NCI-H2029 (cell line): ENCODE results near the gene TTC13.

ENCODE experiments used
- DNase-seq: peaks from one replicate; lab custom pipeline; 2025; lab: John Stamatoyannopoulos, UW

The TTC13 gene

GRCh38 chr1:230943048-230943593, 35.5 kb downstream of the TTC13 start:
- DNase-seq = no peak

DNA sequence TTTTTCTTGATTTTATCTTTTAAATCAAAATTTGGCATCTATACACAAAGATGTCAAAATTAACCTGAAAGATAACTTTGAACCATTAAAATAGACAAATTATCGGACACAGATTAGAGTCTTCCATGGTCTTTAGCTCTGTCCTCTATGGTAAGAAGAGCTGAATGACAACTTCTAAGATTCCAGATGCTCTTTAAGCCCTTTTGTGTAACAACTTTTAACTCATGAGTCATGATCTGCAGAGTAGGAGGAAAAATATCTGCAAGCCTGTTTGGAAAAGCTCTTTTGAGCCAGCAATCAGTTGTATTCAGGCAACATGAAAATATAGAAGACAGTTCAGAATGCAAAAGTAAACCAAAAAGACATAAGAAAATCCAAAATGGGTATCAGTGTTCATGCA, 37.8 kb downstream of the TTC13 start:
- DNase-seq = no peak

DNA sequence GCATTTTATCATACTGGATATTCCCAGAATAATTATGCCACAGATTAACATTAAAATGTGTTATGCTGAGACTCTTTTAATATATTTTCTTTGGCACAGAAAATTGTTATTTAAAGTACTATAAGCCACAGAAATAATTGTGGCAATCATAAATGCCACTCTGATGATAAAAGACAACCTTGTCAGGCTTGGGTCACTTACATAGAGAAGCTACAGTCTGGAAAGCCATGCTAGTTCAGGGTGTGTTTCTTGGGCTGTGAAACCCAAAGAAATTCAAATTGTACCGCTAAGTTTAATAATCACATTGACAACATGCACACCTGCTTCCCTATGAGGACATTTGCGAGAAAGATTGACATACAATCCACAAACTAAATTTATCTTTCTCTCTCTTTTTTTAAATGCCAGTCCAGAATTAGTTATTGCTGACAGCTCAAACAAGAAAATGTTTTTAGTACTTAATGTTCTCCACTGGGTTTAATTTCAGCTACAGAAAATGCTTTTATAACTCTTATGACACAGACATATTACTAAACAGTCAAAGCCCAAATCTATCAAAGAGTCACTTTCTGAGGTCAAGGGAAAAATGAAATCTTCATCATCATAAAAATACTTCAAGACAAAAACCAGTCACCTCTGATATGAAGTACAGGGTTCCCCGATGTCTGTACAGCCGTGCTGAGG, 38.7 kb downstream of the TTC13 start:
- DNase-seq = no peak

DNA sequence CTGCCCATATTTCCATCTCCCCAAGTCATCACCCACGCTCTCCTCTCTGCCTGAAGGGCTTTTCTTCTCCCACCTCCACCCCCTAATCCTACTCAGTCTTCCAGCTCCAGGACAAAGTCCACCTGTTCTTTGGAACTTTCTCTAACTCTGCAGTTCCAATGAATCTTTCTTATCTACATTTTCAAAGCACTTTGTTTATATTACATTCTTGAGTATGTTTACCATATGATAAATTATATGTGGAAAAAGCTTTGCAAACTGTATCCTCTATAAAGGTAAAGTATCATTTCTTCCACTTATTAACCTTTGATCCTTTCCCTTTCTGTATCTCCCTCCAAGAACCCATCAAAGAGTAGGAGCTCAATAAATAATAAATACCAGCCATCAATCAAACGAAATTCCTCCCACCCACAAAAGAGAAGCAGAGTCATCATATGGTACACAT, 39.7 kb downstream of the TTC13 start:
- no peak for DNase-seq

DNA sequence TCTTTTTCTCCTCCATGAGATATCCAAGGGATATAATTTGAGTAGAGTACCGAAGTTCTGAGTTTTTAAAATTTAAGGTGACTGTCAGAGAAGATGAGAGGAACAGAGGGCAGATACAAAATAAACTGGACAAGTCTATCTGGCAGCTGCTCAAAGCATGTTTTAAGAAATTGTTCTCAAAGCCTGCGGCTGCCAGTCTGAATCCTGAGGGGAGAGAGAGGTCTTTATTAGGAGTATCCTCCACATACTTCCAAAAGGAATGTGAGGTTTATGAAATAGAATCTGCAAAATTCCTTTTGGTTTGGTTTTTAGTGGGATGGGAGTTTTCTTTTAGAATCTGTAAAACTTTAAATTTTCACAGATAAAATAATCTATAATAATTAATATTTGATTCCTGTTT, 41.3 kb downstream of the TTC13 start:
- DNase-seq = no peak

DNA sequence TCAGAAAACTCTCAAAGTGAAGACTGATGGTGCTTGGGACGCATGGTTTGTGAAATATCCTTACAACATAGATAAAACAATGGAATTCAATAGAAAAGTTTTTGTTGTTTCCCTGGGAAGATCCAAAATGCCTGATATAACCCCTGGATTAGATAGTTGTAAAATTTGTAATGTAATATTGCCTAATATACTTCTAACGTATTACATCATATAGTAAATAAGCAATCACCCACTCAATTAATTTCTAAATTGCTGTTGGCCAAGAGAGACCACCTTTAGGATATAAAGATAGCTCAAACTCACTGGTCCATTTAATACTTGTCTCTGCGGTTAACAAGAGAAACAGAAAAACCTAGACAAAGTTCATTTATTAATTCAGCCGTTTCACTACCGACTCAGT, 42.2 kb downstream of the TTC13 start:
- DNase-seq = no peak

DNA sequence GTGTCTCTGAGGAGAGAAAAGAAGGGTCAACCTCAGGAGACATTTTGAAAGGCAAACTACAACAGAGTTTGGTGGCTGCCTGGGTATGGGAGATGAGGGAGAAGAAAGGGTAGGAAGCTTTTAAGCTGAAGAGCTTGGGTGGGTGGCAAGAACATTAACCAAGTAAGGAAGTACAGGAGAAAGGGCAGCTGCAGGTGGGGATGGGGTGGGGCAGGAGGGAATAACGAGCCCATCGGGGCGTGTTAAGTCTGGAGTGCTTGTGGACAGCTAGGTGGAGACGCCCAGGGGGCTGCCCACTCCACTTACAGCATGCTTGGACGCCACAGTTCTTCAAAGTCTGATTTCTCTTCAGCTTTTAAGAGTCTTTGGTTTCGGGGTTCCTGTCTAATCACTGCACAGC, 42.8 kb downstream of the TTC13 start:
- DNase-seq = no peak

DNA sequence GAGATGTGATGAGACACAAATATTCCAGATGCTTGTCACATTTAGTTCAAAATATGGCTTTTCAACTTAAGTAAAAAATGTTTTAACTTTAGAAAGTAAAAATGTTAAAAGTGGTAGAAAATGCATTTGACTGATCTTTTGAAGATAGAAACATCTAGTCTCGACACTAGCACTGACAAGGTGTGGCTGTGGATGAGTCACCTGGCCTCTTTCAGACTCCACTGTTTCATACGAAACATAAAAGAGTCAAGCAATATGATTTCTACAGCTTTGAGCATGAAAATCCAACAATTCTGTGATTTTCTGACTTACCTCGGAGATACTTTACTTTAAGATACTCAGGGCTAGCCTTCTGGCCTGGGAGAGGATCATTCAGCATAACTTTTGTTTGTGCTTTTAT, 47.7 kb downstream of the TTC13 start:
- no peak for DNase-seq

DNA sequence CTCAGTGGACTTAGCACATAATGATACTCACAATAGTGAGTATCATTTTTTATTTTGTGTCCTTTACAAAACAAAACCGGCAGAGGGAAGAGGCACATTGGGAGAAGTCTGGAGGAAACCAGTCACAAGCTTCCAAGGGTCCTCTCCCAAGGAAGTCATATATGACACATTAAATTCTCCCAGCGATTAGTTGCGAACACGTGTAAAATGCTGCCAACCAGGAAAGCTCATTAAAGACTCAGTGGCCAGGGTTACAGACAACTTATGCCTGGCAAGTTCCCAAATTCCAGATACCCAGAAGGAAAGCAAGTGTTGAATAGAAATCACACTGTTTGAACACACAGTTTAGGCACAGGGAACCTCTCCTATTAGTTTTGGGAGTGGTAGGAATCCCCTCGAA, 52.5 kb downstream of the TTC13 start:
- DNase-seq = no peak

DNA sequence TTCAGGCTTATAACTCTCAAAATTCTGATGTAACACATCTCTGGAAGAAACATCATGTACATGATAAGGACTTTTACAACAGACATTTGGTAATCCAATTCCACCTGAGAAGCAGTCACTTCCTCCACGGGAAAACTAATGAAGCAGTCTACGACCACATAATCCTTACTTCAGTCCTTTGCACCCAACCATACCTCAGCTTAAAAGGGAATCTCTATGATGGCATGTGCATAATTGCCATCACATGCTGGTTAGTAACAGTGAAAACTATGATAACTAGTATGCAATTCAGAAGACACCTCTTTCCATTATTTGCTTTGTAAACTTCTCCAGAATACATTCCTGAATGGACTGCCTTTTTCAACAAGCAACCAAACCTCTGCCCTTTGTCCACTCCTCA, 53.1 kb downstream of the TTC13 start:
- DNase-seq = no peak

DNA sequence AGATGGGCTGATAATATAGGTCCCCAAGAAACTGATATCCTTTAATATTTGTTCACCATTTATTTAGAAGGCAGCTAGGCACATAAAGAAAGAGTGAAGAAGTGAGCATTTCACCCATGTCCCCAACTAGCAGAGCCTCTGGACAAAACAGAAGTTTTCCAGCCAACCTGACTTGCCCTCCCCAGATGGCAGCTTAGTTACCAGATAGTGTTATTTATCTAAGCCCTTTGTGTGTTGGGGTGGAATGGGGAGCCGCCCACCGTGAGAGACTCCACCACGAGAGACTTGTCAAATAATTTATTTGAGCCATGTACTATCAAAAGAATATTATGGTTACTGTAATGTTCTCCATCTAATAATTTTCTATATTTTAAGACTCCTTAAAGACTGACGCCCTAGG, 55.5 kb downstream of the TTC13 start:
- DNase-seq = no peak

DNA sequence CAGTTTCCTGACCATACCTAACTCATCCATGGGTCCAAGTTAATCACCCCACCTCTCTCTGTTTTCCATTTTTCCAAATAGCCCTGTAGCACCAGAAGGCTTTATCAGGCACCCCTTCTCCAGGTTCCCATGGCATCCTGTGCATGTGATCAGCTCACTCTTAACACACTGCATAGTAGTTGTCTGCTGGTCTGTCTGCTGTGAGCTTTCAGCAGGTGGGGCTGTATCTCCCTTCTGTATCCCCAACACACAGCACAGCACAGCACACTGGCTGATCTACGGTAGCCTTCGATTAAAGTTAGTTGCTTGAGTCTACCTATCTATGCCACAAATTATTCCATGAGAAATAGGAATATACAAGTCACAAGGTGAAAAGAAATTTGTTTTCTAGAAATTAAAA, 56.0 kb downstream of the TTC13 start:
- DNase-seq = no peak

GRCh38 chr1:230919207-230919606, 59.5 kb downstream of the TTC13 start:
- DNase-seq = no peak

DNA sequence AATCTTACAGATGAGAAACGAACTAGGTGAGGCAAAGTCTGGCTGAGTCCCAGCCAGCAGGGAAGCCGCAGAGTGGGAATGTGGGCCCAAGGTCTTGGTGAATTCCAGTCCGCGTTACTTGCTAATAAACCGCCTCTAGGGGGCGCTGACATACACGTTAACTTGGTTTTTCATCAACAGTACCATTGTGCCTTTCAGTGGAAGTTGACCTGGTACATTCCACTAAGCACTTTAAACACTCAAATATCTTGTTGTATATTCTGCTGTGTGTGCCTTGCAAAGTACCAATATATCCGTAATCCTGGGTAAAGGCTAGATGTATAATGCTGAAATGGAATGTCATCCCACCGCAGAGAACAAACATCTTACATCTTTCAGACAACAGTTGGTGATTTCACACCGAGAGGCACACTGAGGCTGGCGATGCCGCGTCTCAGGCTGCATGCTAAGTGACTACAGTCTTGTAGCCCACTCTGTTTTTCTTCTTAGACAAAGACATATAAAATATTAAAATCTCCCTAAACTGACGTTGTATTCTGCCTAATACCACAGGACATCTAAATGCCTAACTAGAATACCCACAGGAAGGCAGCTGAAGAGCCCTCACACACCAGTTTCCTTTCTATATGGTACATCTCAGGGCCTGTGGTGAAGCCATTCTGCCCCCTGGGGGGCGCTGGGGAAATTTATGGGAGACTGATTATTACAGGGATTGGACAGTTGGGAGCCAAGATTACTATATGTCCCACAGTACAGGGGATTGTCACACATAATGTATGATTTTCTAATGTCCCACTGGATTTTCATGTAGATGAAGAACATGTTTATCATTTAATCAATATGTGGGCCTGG, 61.2 kb downstream of the TTC13 start:
- peak; percentile 68 for DNase-seq

- no peak for DNase-seq
Observed at GRCh38 chr1:230916587-230917283, 61.9 kb downstream of the TTC13 start.

GRCh38 chr1:230915078-230915477, 63.6 kb downstream of the TTC13 start:
- DNase-seq = no peak

GRCh38 chr1:230913496-230913895, 65.2 kb downstream of the TTC13 start:
- DNase-seq = no peak

DNA sequence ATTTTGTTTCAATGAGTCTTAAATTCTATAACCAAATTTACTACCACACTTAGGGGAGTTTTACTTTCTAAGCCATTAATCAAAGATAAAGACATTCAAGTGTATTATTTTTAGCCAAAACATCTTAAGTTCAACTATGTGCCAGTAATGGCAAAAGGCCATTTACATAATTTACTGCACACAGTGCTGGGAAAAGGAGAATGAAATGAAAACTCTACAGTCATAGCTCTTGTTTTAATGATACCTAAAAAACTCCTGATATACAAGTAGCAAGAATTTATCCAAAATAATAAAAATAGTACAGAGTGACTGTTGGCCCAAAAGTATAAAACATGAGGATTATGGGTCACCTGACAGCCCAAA, 67.9 kb downstream of the TTC13 start:
- no peak for DNase-seq

DNA sequence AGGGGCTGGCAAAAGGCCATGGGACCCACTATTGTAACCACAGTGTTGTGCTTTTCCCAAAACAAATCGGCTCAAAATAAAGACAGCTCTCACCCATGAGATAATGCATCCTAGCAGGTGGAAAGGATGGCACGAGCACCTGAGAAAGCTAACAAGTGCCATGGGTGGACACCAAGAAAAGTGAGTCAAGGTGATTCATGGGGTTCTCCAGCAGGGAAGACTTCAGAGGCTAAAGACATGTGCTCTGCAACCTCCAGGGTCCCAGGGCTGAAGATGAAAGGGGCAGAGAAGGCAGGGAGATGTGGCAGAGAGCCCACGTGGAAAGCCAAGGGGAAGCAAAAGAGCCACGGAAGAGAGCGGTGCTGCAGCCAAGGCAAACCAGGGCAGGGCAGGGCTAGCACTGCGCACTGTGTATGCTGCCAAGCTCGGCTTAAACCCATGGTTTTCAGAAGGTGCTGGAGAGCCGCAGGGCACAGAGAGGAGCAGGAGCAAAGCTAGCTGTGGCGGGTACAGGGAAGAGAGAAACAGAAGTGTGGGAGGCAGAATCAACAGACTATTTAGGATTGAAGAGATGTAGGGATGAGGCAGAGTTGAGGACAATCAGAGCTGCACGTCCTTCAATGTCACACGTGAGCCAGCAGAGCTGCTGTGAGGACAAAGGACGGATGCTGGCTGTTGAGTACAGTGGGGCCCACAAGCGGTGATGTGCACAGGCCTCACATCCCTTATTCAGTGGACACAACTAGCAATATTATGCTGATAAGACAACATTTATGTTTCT, 68.5 kb downstream of the TTC13 start:
- no peak for DNase-seq

- DNase-seq = no peak
Observed at GRCh38 chr1:230907472-230908205, 71.0 kb downstream of the TTC13 start.

- no peak for DNase-seq
Observed at GRCh38 chr1:230906226-230906625, 72.4 kb downstream of the TTC13 start.
